ENCODE measurements around the gene LMCD1. TPM values are rescaled to one million over a fixed set of nuclear protein-coding genes. Genes with fewer than 3 reads are reported as not detected.

Gene LMCD1
- total RNA-seq, 4 donors from 2014 or later, result 23.3 to 52.8 (median 34.8) TPM

GRCh38 chr3:8621872-8622271, 120.2 kb downstream of the LMCD1 start:
- TF ChIP-seq, protein P1, sequence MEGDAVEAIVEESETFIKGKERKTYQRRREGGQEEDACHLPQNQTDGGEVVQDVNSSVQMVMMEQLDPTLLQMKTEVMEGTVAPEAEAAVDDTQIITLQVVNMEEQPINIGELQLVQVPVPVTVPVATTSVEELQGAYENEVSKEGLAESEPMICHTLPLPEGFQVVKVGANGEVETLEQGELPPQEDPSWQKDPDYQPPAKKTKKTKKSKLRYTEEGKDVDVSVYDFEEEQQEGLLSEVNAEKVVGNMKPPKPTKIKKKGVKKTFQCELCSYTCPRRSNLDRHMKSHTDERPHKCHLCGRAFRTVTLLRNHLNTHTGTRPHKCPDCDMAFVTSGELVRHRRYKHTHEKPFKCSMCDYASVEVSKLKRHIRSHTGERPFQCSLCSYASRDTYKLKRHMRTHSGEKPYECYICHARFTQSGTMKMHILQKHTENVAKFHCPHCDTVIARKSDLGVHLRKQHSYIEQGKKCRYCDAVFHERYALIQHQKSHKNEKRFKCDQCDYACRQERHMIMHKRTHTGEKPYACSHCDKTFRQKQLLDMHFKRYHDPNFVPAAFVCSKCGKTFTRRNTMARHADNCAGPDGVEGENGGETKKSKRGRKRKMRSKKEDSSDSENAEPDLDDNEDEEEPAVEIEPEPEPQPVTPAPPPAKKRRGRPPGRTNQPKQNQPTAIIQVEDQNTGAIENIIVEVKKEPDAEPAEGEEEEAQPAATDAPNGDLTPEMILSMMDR (IDR thresholded peaks at IDR 0.05), result no peak
- TF ChIP-seq POLR2A (IDR thresholded peaks at IDR 0.05), result no peak
- Histone ChIP-seq H3K36me3 (no peaks in the 10 kb centered on the region), H3K9me3 (no peaks in the 10 kb centered on the region), H3K4me3 (no peak overlapping the region), H3K27ac (peak overlapping the region in 1 of 4 donors; percentile 38), H3K4me1 (peaks cover 0 to 42% (median 18%) of the 10 kb centered on the region in 3 donors), H3K27me3 (peaks cover 0 to 5% (median 0%) of the 10 kb centered on the region in 4 donors)
- no peak for DNase-seq
- intact Hi-C loops (cut with DNase I), result loop anchor here (2.0 kb wide), 1 partner anchor 179 kb away; no protein-coding TSS in a partner anchor
- 80 to 85% methylated on average over 3 to 4 of the region's 4 CpGs for WGBS, 2 donors

- WGBS, 2 donors, result 15 to 29% methylated on average over 10 to 13 of the region's 24 CpGs
- TF ChIP-seq, protein P1 (IDR thresholded peaks at IDR 0.05), result peak; percentile 75 to 95 (median 86)
- TF ChIP-seq POLR2A (IDR thresholded peaks at IDR 0.05), result no peak
- intact Hi-C loops (cut with DNase I), result loop anchor here (2.0 kb wide), 1 partner anchor 180 kb away; no protein-coding TSS in a partner anchor
- Histone ChIP-seq H3K9me3 (no peaks in the 10 kb centered on the region), H3K4me1 (peaks cover 0 to 42% (median 18%) of the 10 kb centered on the region in 3 donors), H3K27ac (no peak overlapping the region), H3K4me3 (peak overlapping the region in 1 of 4 donors; percentile 31), H3K36me3 (no peaks in the 10 kb centered on the region), H3K27me3 (peaks cover 0 to 5% (median 0%) of the 10 kb centered on the region in 4 donors)
- DNase-seq, result no peak
These were observed 121.5 kb downstream of the LMCD1 start for GRCh38 chr3:8622873-8623691.

- Histone ChIP-seq H3K4me1 (peaks cover 0 to 39% (median 18%) of the 10 kb centered on the region in 3 donors), H3K36me3 (no peaks in the 10 kb centered on the region), H3K4me3 (no peak overlapping the region), H3K27ac (no peak overlapping the region), H3K9me3 (no peaks in the 10 kb centered on the region), H3K27me3 (peaks cover 0 to 5% (median 0%) of the 10 kb centered on the region in 4 donors)
- TF ChIP-seq, protein P1 (IDR thresholded peaks at IDR 0.05), result no peak
- no peak for TF ChIP-seq POLR2A (IDR thresholded peaks at IDR 0.05)
- no peak for DNase-seq
- intact Hi-C loops (cut with DNase I), result loop anchor here (2.0 kb wide), 1 partner anchor 181 kb away; no protein-coding TSS in a partner anchor
- WGBS, 2 donors, result 72 to 79% methylated on average over 9 to 14 of the region's 14 CpGs
These were observed 122.1 kb downstream of the LMCD1 start for GRCh38 chr3:8623741-8624140.

Other genes starting within 250 kb of the LMCD1 start
- gene SSUH2, start 143.0 kb downstream of the LMCD1 start, total RNA-seq, result under 1 TPM in 2 of 4 donors, not detected in 2; 0.13 to 0.19 TPM
- gene CAV3, start 232.0 kb downstream of the LMCD1 start, total RNA-seq, result not detected